Upper lobe of right lung (tissue), 1 donor: Measurements from ENCODE around the gene PTPRM. TPM values are rescaled to one million over a fixed set of nuclear protein-coding genes. Genes with fewer than 3 reads are reported as not detected.

ENCODE experiments used
- ATAC-seq: fragments of 200-7000 bp; cut with Tn5 transposase; one replicate; pipeline ENCODE4 v1.9.1; 2020; ENCODE audit warnings: mild to moderate bottlenecking, moderate library complexity
- DNase-seq: peaks from one replicate; pipeline ENCODE4 v3.0.0-alpha.2; 2020
- H3K27ac ChIP-seq: fragments of 200-600 bp; one replicate; pipeline ENCODE4 v1.8.0; 2022
- H3K27me3 ChIP-seq: fragments of 200-600 bp; one replicate; pipeline ENCODE4 v1.8.0; 2022; ENCODE audit warnings: mild to moderate bottlenecking
- H3K36me3 ChIP-seq: fragments of 200-600 bp; one replicate; pipeline ENCODE4 v1.8.0; 2022
- H3K4me1 ChIP-seq: fragments of 200-600 bp; one replicate; pipeline ENCODE4 v1.8.0; 2022
- H3K4me3 ChIP-seq: fragments of 200-600 bp; one replicate; pipeline ENCODE4 v1.8.0; 2022; ENCODE audit warnings: mild to moderate bottlenecking
- H3K9me3 ChIP-seq: fragments of 200-600 bp; one replicate; pipeline ENCODE4 v1.8.0; 2022
- intact Hi-C: fragments of 100-400 bp; cut with DNase I; formaldehyde crosslinking; loops from one replicate; pipeline ENCODE4 v1.11.0; 2022
- total RNA-seq: library from RNA; stranded (reverse); fragmentation: NEBNext Ultra II Directional; extraction: Animal tissue kit (Norgen Biotek cat#: 25700); gene quantifications from one replicate; pipeline ENCODE4 v1.2.1, GENCODE V29; 2021
- TF ChIP-seq, protein P1 (sequence below): fragments of 200-600 bp; IDR thresholded peaks from one replicate; pipeline ENCODE4 v1.8.0; 2022; ENCODE audit warnings: antibody characterized with exemption
- donor health status: DM: no; HTN: yes; CAD: no; lungs with severe emphysema.

PTPRM gene
- total RNA-seq, 1 donor from 2014 or later, result 99.3 TPM

DNA sequence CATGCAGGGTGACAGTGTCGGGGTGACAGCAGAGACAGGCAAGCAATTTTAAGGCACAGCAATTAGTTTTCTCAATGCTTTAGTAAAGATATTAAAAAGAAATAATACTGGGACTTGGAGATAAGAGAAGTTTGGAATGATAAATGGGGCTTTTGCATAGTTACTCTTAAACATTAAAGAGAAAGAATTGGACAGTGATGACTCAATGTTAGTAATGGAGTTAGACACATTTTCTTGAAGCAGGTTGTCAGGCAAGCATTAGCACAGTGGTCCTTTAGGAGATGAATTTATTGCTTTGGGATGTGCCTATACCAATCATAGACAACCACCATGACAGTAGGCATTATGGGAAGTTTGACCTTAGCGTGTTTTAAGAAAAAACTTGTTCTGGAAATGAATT lies 813.8 kb downstream of the PTPRM start:
- Histone ChIP-seq H3K36me3 (peaks cover 29% of the 10 kb centered on the region), H3K9me3 (no peaks in the 10 kb centered on the region), H3K4me3 (peak overlapping the region; percentile 18), H3K4me1 (no peaks in the 10 kb centered on the region), H3K27ac (no peak overlapping the region), H3K27me3 (no peaks in the 10 kb centered on the region)
- no peak for DNase-seq
- intact Hi-C loops, result no loop called here
- TF ChIP-seq, protein P1, sequence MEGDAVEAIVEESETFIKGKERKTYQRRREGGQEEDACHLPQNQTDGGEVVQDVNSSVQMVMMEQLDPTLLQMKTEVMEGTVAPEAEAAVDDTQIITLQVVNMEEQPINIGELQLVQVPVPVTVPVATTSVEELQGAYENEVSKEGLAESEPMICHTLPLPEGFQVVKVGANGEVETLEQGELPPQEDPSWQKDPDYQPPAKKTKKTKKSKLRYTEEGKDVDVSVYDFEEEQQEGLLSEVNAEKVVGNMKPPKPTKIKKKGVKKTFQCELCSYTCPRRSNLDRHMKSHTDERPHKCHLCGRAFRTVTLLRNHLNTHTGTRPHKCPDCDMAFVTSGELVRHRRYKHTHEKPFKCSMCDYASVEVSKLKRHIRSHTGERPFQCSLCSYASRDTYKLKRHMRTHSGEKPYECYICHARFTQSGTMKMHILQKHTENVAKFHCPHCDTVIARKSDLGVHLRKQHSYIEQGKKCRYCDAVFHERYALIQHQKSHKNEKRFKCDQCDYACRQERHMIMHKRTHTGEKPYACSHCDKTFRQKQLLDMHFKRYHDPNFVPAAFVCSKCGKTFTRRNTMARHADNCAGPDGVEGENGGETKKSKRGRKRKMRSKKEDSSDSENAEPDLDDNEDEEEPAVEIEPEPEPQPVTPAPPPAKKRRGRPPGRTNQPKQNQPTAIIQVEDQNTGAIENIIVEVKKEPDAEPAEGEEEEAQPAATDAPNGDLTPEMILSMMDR, result no peak
- no peak for ATAC-seq

GRCh38 chr18:8381821-8382459 lies 814.8 kb downstream of the PTPRM start:
- Histone ChIP-seq H3K4me1 (no peaks in the 10 kb centered on the region), H3K27ac (no peak overlapping the region), H3K36me3 (peaks cover 31% of the 10 kb centered on the region), H3K9me3 (no peaks in the 10 kb centered on the region), H3K4me3 (no peak overlapping the region), H3K27me3 (no peaks in the 10 kb centered on the region)
- intact Hi-C loops, result no loop called here
- ATAC-seq (no peak), DNase-seq (no peak)
- TF ChIP-seq, protein P1, result no peak

- no peak for DNase-seq
- no peak for ATAC-seq
- no peak overlapping the region for H3K27ac ChIP-seq
- H3K4me3 ChIP-seq, result no peak overlapping the region
- no peaks in the 10 kb centered on the region for H3K27me3 ChIP-seq
- intact Hi-C loops, result no loop called here
- H3K9me3 ChIP-seq, result no peaks in the 10 kb centered on the region
- TF ChIP-seq, protein P1, result no peak
- peaks cover 38% of the 10 kb centered on the region for H3K36me3 ChIP-seq
- H3K4me1 ChIP-seq, result no peaks in the 10 kb centered on the region
Observed at GRCh38 chr18:8385400-8385799, 818.3 kb downstream of the PTPRM start.

DNA sequence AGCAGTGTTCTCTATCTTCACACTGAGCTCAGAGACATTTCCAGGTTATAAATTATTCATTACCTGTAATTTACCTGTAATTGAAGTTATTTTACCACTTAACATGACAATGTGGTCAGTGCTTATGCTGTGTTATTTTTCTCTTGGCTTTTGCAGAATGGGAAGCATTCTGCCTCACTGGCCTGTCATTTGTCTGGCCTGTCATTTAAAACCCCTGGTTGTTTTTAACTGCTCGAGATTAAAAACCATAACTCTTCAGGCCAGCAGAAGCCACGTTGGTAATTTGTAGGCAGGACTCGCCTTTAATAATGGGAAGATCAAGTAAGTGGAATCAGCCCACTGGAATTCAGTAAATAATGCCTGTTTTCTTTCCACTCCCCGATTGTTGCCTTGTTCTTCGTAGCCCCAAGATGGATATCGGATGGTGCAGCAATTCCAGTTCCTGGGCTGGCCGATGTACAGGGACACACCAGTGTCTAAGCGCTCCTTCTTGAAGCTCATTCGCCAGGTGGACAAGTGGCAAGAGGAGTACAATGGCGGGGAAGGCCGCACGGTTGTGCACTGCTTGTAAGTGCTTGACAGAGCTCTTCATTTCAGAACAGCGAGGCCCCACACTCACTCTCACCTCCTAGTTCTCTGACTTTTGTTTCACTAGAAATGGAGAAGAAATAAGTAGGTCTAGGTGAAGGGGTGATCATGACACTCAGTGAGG lies 819.7 kb downstream of the PTPRM start:
- Histone ChIP-seq H3K36me3 (peaks cover 41% of the 10 kb centered on the region), H3K27me3 (no peaks in the 10 kb centered on the region)
- intact Hi-C loops, result no loop called here

DNA sequence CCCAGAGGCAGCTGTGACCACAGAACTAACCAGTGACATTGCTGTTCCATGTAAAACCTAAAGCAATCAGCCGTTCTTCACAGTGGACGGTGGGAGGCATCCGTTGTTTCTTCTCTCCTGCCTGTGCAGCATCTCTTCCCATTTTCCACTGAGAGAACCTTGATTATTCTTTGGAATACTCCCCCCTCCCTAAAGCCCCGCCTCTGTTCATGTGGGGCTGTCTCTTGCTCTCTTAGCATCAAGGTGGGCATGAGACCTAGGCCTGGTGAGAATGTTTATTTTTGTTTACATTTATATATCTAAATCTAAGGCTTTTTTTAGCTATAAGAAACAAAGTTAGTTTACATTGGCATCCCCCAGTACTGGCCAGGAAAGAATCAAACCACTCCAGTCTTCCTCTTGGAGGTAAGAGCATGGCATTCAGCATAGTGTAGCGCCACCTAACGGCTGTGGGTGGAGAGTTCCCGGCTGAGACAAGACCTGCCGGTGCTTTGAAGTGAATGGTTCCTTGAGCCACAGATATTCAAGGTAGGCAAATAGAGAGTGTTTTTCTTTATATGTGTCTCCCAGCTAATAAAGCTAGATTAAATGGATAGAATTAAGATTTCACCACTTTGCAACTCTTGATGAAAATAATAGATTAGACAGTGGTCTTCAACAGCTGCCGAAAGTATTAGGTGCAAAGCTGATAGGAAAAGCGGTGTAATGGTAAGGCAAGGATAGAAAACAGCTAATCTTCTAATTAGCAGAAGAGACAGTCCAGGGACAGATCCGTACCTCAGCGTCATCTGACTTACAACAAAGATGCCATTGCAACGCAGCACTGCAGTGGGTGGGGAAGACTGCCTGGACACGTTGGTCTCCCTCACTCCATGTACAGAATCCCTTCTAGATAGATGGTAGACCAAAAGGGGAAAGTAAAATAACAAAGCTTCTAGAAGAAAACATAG lies 822.5 kb downstream of the PTPRM start:
- intact Hi-C loops, result no loop called here
- peaks cover 40% of the 10 kb centered on the region for H3K36me3 ChIP-seq
- H3K27me3 ChIP-seq, result no peaks in the 10 kb centered on the region
- H3K9me3 ChIP-seq, result no peaks in the 10 kb centered on the region
- TF ChIP-seq, protein P1, result peak; percentile 79
- H3K4me1 ChIP-seq, result no peaks in the 10 kb centered on the region
- no peak overlapping the region for H3K4me3 ChIP-seq
- ATAC-seq, result peak; percentile 92
- no peak overlapping the region for H3K27ac ChIP-seq
- DNase-seq, result peak; percentile 82

More for the DNA sequence above, 819.7 kb downstream of the PTPRM start:
- DNase-seq (no peak), ATAC-seq (no peak)
- no peaks in the 10 kb centered on the region for H3K4me1 ChIP-seq
- TF ChIP-seq, protein P1, result no peak
- H3K27ac ChIP-seq, result no peak overlapping the region
- H3K4me3 ChIP-seq, result no peak overlapping the region
- no peaks in the 10 kb centered on the region for H3K9me3 ChIP-seq
